ENCODE results near the gene SLC35E2B. TPM values are rescaled to one million over a fixed set of nuclear protein-coding genes. Genes with fewer than 3 reads are reported as not detected.

Gene SLC35E2B
- total and polyA plus RNA-seq, 3 experiments from 2014 or later, result 29.7 to 47.5 (median 29.9) TPM

DNA sequence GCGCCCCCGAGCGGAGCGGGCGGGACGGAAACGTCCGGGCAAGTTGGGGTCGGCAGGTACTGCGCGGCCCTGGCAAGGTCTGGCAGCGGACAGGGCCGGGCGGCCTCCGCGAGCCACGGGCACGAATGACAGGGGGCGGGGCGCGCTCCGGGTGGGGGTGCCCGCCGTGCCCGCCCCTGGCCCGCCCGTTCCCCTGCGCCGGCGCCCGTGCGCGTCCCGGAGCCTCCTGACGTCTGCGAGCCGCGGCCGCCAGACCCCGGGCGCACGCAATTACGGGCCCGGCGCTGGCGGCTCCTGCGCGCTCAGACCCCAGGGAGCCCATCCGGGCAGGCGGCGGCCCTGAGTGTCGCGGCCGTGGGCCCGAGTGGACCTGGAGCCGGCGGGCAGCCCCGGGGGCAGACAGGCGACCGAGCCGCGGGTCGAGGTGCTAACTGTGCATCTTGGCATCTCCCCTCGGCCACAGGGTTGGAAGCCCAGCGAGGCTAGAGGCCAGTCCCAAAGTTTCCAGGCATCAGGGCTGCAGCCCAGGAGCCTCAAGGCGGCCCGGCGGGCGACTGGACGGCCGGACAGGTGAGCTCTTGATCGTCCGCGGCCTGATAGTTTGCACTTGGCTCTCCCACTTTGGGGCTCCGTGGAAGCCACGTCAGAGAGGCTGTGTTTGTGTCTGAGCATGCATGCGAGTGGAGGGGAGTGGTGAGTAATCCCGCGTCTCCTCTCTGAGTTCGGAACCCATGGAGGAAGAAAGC lies 76.4 kb downstream of the SLC35E2B start:
- Mint-ChIP-seq H3K27ac (peak overlapping the region; percentile 50 to 90 (median 84)), H3K4me3 (peak overlapping the region; percentile 78 to 92 (median 84)), H3K4me1 (peaks cover 21 to 37% (median 22%) of the 10 kb centered on the region in 3 donors), H3K36me3 (peaks cover 0 to 21% (median 0%) of the 10 kb centered on the region in 3 donors), H3K27me3 (no peaks in the 10 kb centered on the region), H3K9me3 (peaks cover 0 to 4% (median 0%) of the 10 kb centered on the region in 5 donors)
- ChIA-PET POLR2A (interaction anchor here (0.6 to 4.0 kb wide), 8 partner anchors 10 to 1714 kb away, joined by 3 to 101 read pairs (median 6); partner anchors contain the start of genes AURKAIP1 and CDK11A), CTCF (interaction anchor here (2.6 to 3.6 kb wide), 3 partner anchors 13 to 38 kb away, joined by 6 to 29 read pairs (median 17); no protein-coding TSS in a partner anchor)
- Histone ChIP-seq H3K9me3 (ENCODE audit: low read length) (no peaks in the 10 kb centered on the region), H3K36me3 (ENCODE audit: insufficient read depth, low read length) (peaks cover 4% of the 10 kb centered on the region), H3K27me3 (ENCODE audit: insufficient read depth, low read length, poor library complexity, severe bottlenecking) (no peaks in the 10 kb centered on the region), H3K4me1 (ENCODE audit: insufficient read depth, low read length) (peaks cover 30% of the 10 kb centered on the region), H3K27ac (ENCODE audit: low read depth, low read length) (peak overlapping the region; percentile 99), H3K4me3 (ENCODE audit: low read length) (peak overlapping the region; percentile 53)
- peak in 3 of 5 donors; percentile 46 to 51 (median 51) for DNase-seq

- Mint-ChIP-seq H3K4me1 (peaks cover 21 to 37% (median 22%) of the 10 kb centered on the region in 3 donors), H3K36me3 (peaks cover 0 to 21% (median 0%) of the 10 kb centered on the region in 3 donors), H3K4me3 (peak within 1 kb of the TSS; percentile 91 to 98 (median 93)), H3K9me3 (peaks cover 0 to 4% (median 0%) of the 10 kb centered on the region in 5 donors), H3K27ac (peak within 1 kb of the TSS; percentile 97 to 100 (median 98)), H3K27me3 (no peaks in the 10 kb centered on the region)
- DNase-seq, result peak; percentile 98 to 99 (median 99)
- Histone ChIP-seq H3K4me3 (ENCODE audit: low read length) (peak within 1 kb of the TSS; percentile 95), H3K9me3 (ENCODE audit: low read length) (no peaks in the 10 kb centered on the region), H3K36me3 (ENCODE audit: insufficient read depth, low read length) (peaks cover 4% of the 10 kb centered on the region), H3K27me3 (ENCODE audit: insufficient read depth, low read length, poor library complexity, severe bottlenecking) (no peaks in the 10 kb centered on the region), H3K4me1 (ENCODE audit: insufficient read depth, low read length) (peaks cover 30% of the 10 kb centered on the region), H3K27ac (ENCODE audit: low read depth, low read length) (peak within 1 kb of the TSS; percentile 99)
- POLR2A ChIA-PET, result interaction anchor here (0.6 to 4.0 kb wide), 11 partner anchors 11 to 1715 kb away, joined by 3 to 101 read pairs (median 5); partner anchors contain the start of genes AURKAIP1 and CDK11A
- CTCF ChIA-PET, result interaction anchor here (1.0 to 3.0 kb wide), 3 partner anchors 14 to 429 kb away, joined by 3 to 29 read pairs (median 6); no protein-coding TSS in a partner anchor
Measured at GRCh38 chr1:1615256-1616044, 77.1 kb downstream of the SLC35E2B start, which contains the start of gene MIB2. TSS of gene MIB2 (plus strand) at chr1:1615500. CDS start at chr1:1623453, 7,953 bp downstream.

DNA sequence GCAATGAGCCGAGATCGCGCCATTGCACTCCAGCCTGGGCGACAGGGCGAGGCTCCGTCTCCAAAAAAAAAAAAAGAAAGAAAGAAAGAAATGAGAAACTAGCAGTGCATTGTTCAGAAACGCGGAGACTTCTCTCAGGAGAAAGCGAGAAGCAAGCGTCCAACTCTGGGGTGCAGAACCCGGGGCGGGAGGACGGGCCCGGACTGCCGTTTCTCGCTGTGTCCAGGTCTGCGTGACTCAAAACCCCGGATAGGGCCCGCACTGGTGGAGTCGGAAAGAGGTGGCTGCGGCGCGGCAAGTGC lies 77.7 kb downstream of the SLC35E2B start:
- no peak for DNase-seq
- peaks cover 4% of the 10 kb centered on the region for H3K36me3 ChIP-seq (ENCODE audit: insufficient read depth, low read length)
- peaks cover 0 to 4% (median 0%) of the 10 kb centered on the region in 5 donors for H3K9me3 Mint-ChIP-seq
- peaks cover 30% of the 10 kb centered on the region for H3K4me1 ChIP-seq (ENCODE audit: insufficient read depth, low read length)
- peak overlapping the region; percentile 91 to 98 (median 93) for H3K4me3 Mint-ChIP-seq
- peaks cover 21 to 37% (median 22%) of the 10 kb centered on the region in 3 donors for H3K4me1 Mint-ChIP-seq
- H3K27ac Mint-ChIP-seq, result peak overlapping the region; percentile 97 to 100 (median 98)
- POLR2A ChIA-PET, result interaction anchor here (1.0 to 4.0 kb wide), 5 partner anchors 11 to 240 kb away, joined by 4 to 101 read pairs (median 8); partner anchors contain the start of gene AURKAIP1
- H3K27ac ChIP-seq (ENCODE audit: low read depth, low read length), result peak overlapping the region; percentile 99
- CTCF ChIA-PET, result interaction anchor here (1.0 to 3.0 kb wide), 3 partner anchors 15 to 430 kb away, joined by 3 to 29 read pairs (median 6); no protein-coding TSS in a partner anchor
- peaks cover 0 to 21% (median 0%) of the 10 kb centered on the region in 3 donors for H3K36me3 Mint-ChIP-seq
- H3K9me3 ChIP-seq (ENCODE audit: low read length), result no peaks in the 10 kb centered on the region
- H3K27me3 ChIP-seq (ENCODE audit: insufficient read depth, low read length, poor library complexity, severe bottlenecking), result no peaks in the 10 kb centered on the region
- H3K4me3 ChIP-seq (ENCODE audit: low read length), result peak overlapping the region; percentile 95
- H3K27me3 Mint-ChIP-seq, result no peaks in the 10 kb centered on the region

GRCh38 chr1:1614204-1614953 lies 78.2 kb downstream of the SLC35E2B start:
- CTCF ChIA-PET, result interaction anchor here (0.7 to 3.0 kb wide), 6 partner anchors 15 to 430 kb away, joined by 3 to 29 read pairs (median 4); no protein-coding TSS in a partner anchor

GRCh38 chr1:1613509-1614082 lies 79.0 kb downstream of the SLC35E2B start:
- peaks cover 4% of the 10 kb centered on the region for H3K36me3 ChIP-seq (ENCODE audit: insufficient read depth, low read length)
- CTCF ChIA-PET, result interaction anchor here (0.7 to 3.0 kb wide), 5 partner anchors 16 to 295 kb away, joined by 3 to 29 read pairs (median 4); no protein-coding TSS in a partner anchor
- Mint-ChIP-seq H3K4me3 (peak overlapping the region; percentile 91 to 98 (median 93)), H3K27ac (peak overlapping the region; percentile 63 to 100 (median 98)), H3K4me1 (peaks cover 21 to 37% (median 22%) of the 10 kb centered on the region in 3 donors), H3K27me3 (no peaks in the 10 kb centered on the region), H3K36me3 (peaks cover 0 to 21% (median 0%) of the 10 kb centered on the region in 3 donors), H3K9me3 (peaks cover 0 to 4% (median 0%) of the 10 kb centered on the region in 5 donors)
- peaks cover 30% of the 10 kb centered on the region for H3K4me1 ChIP-seq (ENCODE audit: insufficient read depth, low read length)
- POLR2A ChIA-PET, result interaction anchor here (0.6 to 4.0 kb wide), 7 partner anchors 13 to 295 kb away, joined by 3 to 101 read pairs (median 6); partner anchors contain the start of gene AURKAIP1
- H3K9me3 ChIP-seq (ENCODE audit: low read length), result no peaks in the 10 kb centered on the region
- peak overlapping the region; percentile 95 for H3K4me3 ChIP-seq (ENCODE audit: low read length)
- H3K27me3 ChIP-seq (ENCODE audit: insufficient read depth, low read length, poor library complexity, severe bottlenecking), result no peaks in the 10 kb centered on the region
- no peak for DNase-seq
- peak overlapping the region; percentile 99 for H3K27ac ChIP-seq (ENCODE audit: low read depth, low read length)

More at GRCh38 chr1:1614204-1614953, 78.2 kb downstream of the SLC35E2B start:
- no peaks in the 10 kb centered on the region for H3K9me3 ChIP-seq (ENCODE audit: low read length)
- peak overlapping the region; percentile 91 to 98 (median 93) for H3K4me3 Mint-ChIP-seq
- peak in 4 of 5 donors; percentile 50 to 78 (median 62) for DNase-seq
- peak overlapping the region; percentile 97 to 100 (median 98) for H3K27ac Mint-ChIP-seq
- peaks cover 30% of the 10 kb centered on the region for H3K4me1 ChIP-seq (ENCODE audit: insufficient read depth, low read length)
- H3K27me3 ChIP-seq (ENCODE audit: insufficient read depth, low read length, poor library complexity, severe bottlenecking), result no peaks in the 10 kb centered on the region
- no peaks in the 10 kb centered on the region for H3K27me3 Mint-ChIP-seq
- H3K4me3 ChIP-seq (ENCODE audit: low read length), result peak overlapping the region; percentile 95
- H3K36me3 ChIP-seq (ENCODE audit: insufficient read depth, low read length), result peaks cover 4% of the 10 kb centered on the region
- H3K4me1 Mint-ChIP-seq, result peaks cover 21 to 37% (median 22%) of the 10 kb centered on the region in 3 donors
- POLR2A ChIA-PET, result interaction anchor here (0.6 to 4.0 kb wide), 8 partner anchors 12 to 295 kb away, joined by 3 to 101 read pairs (median 5); partner anchors contain the start of gene AURKAIP1
- H3K9me3 Mint-ChIP-seq, result peaks cover 0 to 4% (median 0%) of the 10 kb centered on the region in 5 donors
- H3K36me3 Mint-ChIP-seq, result peaks cover 0 to 21% (median 0%) of the 10 kb centered on the region in 3 donors
- H3K27ac ChIP-seq (ENCODE audit: low read depth, low read length), result peak overlapping the region; percentile 99

DNA sequence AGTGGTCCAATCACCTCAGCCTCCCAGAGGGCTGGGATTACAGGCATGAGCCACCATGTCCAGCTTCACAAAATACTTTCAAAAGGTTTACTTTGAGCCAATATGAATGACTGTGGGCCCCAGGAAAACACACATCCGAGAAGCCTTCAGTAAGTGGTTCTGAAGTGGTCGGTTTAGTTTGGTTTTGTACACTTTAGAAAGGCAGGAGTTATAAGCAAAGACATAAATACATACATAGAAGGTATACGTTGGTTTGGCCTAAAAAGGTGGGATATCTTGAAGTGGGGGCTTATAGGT lies 80.5 kb downstream of the SLC35E2B start:
- Mint-ChIP-seq H3K27ac (peak overlapping the region in 4 of 8 donors; percentile 18 to 74 (median 68)), H3K4me1 (peaks cover 22 to 36% (median 25%) of the 10 kb centered on the region in 3 donors), H3K4me3 (peak overlapping the region in 3 of 7 donors; percentile 7 to 88 (median 48)), H3K27me3 (no peaks in the 10 kb centered on the region), H3K9me3 (peaks cover 0 to 2% (median 0%) of the 10 kb centered on the region in 5 donors), H3K36me3 (peaks cover 0 to 14% (median 0%) of the 10 kb centered on the region in 3 donors)
- Histone ChIP-seq H3K27ac (ENCODE audit: low read depth, low read length) (no peak overlapping the region), H3K9me3 (ENCODE audit: low read length) (no peaks in the 10 kb centered on the region), H3K36me3 (ENCODE audit: insufficient read depth, low read length) (no peaks in the 10 kb centered on the region), H3K4me3 (ENCODE audit: low read length) (no peak overlapping the region), H3K27me3 (ENCODE audit: insufficient read depth, low read length, poor library complexity, severe bottlenecking) (no peaks in the 10 kb centered on the region), H3K4me1 (ENCODE audit: insufficient read depth, low read length) (peaks cover 29% of the 10 kb centered on the region)
- CTCF ChIA-PET, result no interaction called here
- DNase-seq, result no peak
- POLR2A ChIA-PET, result interaction anchor here (0.7 kb wide), 1 partner anchor 496 kb away, joined by 3 read pairs; the partner anchor contains the start of gene C1orf159

Data from CD8-positive, alpha-beta memory T cell (primary cell).